K562 (cell line): Measurements from ENCODE around the gene ZBTB25. TPM values are rescaled to one million over a fixed set of nuclear protein-coding genes. Genes with fewer than 3 reads are reported as not detected.

Experiments
- ATAC-seq: fragments of 200-7000 bp; cut with Tn5 transposase; 3 replicates; pipeline ENCODE4 v1.9.1; 2020; ENCODE audit warnings: moderate library complexity
- BruUV-seq: library from RNA; stranded (reverse); fragments of 400-500 nt; replicated peaks from 2 replicates; lab custom pipeline; 2021; lab: Mats Ljungman, UMichigan
- CTCF ChIA-PET: fragments of 300-600 bp; formaldehyde crosslinking; extraction: SDS; loops from one replicate; lab custom pipeline; 2021; ENCODE audit warnings: low intra/inter-chr PET ratio; lab: Yijun Ruan, JAX
- POLR2A ChIA-PET: fragments of 300-600, 350-650 bp; sonication (Branson Sonifier 250); formaldehyde crosslinking; extraction: SDS; loops from one replicate; lab custom pipeline; 2021; ENCODE audit warnings: antibody characterized with exemption, inconsistent platforms; lab: Yijun Ruan, JAX
- DNase-seq, 4 experiments: peaks; one replicate each; pipeline versions ENCODE4 v3.0.0 to v3.0.0-alpha.2; 2011 to 2018; ENCODE audit warnings: low spot score in 3 of 4, mixed read lengths in 3 of 4; ENCODE audit errors: extremely low read depth in 1 of 4
- FAIRE-seq: peaks from 2 replicates; lab custom pipeline; 2011; peaks lifted over from hg19 to GRCh38; lab: Jason Lieb, UNC
- H2AFZ ChIP-seq: 2 replicates; pipeline ENCODE4 v1.6.0; 2011; ENCODE audit warnings: low read depth, low read length, control low read depth, inconsistent platforms
- H3K27ac ChIP-seq: fragments of 200-600 bp; 3 replicates; pipeline ENCODE4 v1.8.0; 2011; ENCODE audit warnings: low read depth, mild to moderate bottlenecking, control low read depth, inconsistent platforms, low read length, moderate library complexity, mixed read lengths; ENCODE audit errors: extremely low read depth
- H3K27me3 ChIP-seq, 2 experiments: fragments of 300-600 bp in 1 of 2; 2 replicates in 1 of 2; 3 replicates in 1 of 2; pipeline versions ENCODE4 v1.6.0 to v1.8.0; 2011; ENCODE audit warnings: inconsistent platforms in 2 of 2, low read length in 2 of 2, mild to moderate bottlenecking in 1 of 2, mixed read lengths in 1 of 2, moderate library complexity in 1 of 2; ENCODE audit not compliant: control insufficient read depth in 2 of 2, insufficient read depth in 2 of 2
- H3K36me3 ChIP-seq: fragments of 300-600 bp; 3 replicates; pipeline ENCODE4 v1.8.0; 2011; ENCODE audit warnings: mild to moderate bottlenecking, low read length, inconsistent platforms; ENCODE audit not compliant: control insufficient read depth, insufficient read depth
- H3K4me1 ChIP-seq, 2 experiments: fragments of 200-600 bp in 1 of 2; replicated peaks in 1 of 2; 2 replicates in 1 of 2; 3 replicates in 1 of 2; pipeline versions ENCODE4 v1.5.1 to v1.8.0; 2011; ENCODE audit warnings: inconsistent platforms in 2 of 2, low read length in 2 of 2, mild to moderate bottlenecking in 1 of 2, mixed read lengths in 1 of 2, moderate library complexity in 1 of 2; ENCODE audit not compliant: control insufficient read depth in 2 of 2, insufficient read depth in 2 of 2
- H3K4me2 ChIP-seq: 2 replicates; pipeline ENCODE4 v1.6.1; 2011; ENCODE audit warnings: low read length, control low read depth, inconsistent platforms, mixed read lengths; ENCODE audit not compliant: insufficient read depth
- H3K4me3 ChIP-seq: fragments of 200-600 bp; sonication (generic), shearing (Covaris generic); 2 replicates; pipeline ENCODE4 v1.5.1; 2016; ENCODE audit warnings: control low read depth, inconsistent platforms
- H3K79me2 ChIP-seq: fragments of 200-600 bp; 3 replicates; pipeline ENCODE4 v1.8.0; 2011; ENCODE audit warnings: low read length, inconsistent platforms; ENCODE audit not compliant: control insufficient read depth, insufficient read depth
- H3K9ac ChIP-seq, 2 experiments: 2 replicates each; pipeline versions ENCODE4 v1.6.0 to v1.6.1; 2011; ENCODE audit warnings: low read depth in 2 of 2, low read length in 2 of 2, control low read depth in 1 of 2, inconsistent platforms in 1 of 2, mild to moderate bottlenecking in 1 of 2, mixed read lengths in 1 of 2; ENCODE audit not compliant: insufficient read depth in 1 of 2
- H3K9me1 ChIP-seq: one replicate; pipeline ENCODE4 v1.6.0; 2011; ENCODE audit warnings: inconsistent platforms, mild to moderate bottlenecking, low read length, moderate library complexity; ENCODE audit not compliant: control insufficient read depth, insufficient read depth
- H3K9me3 ChIP-seq: replicated peaks from 2 replicates; pipeline ENCODE4 v1.5.1; 2011; ENCODE audit warnings: low read depth, low read length, inconsistent platforms; ENCODE audit not compliant: control insufficient read depth, insufficient read depth
- H4K20me1 ChIP-seq: replicated peaks from 2 replicates; pipeline ENCODE4 v1.6.1; 2011; ENCODE audit warnings: low read length, inconsistent platforms, mixed read lengths; ENCODE audit not compliant: control insufficient read depth, insufficient read depth
- ADNP ChIP-seq: fragments of 200-800 bp; sonication (Bioruptor generic); IDR thresholded peaks from 2 replicates; pipeline ENCODE4 v1.6.1; 2016; ENCODE audit warnings: missing genetic modification characterization, missing compliant biosample characterization
- CEBPB ChIP-seq: fragments of 450-650 bp; IDR thresholded peaks from 2 replicates; pipeline ENCODE4 v1.6.1; 2016; ENCODE audit warnings: missing genetic modification characterization, missing compliant biosample characterization
- CEBPG ChIP-seq, 3 experiments: fragments of 200-800 bp in 1 of 3; sonication (Bioruptor generic) in 1 of 3; sonication (generic) in 1 of 3; formaldehyde crosslinking in 1 of 3; IDR thresholded peaks in 2 of 3; conservative IDR thresholded peaks in 1 of 3; 2 replicates each; pipeline versions ENCODE4 v1.6.1 to v1.8.0; 2016 to 2022; ENCODE audit warnings: missing compliant biosample characterization in 2 of 3, missing genetic modification characterization in 2 of 3, mild to moderate bottlenecking in 1 of 3, missing genetic modification reagents in 1 of 3
- CTBP1 ChIP-seq: fragments of 450-650 bp; IDR thresholded peaks from 2 replicates; pipeline ENCODE4 v1.6.1; 2016; ENCODE audit warnings: borderline replicate concordance
- HNRNPK ChIP-seq: fragments of 200-400 bp; formaldehyde crosslinking; IDR thresholded peaks from one replicate; pipeline ENCODE4 v1.6.1; 2018; ENCODE audit warnings: mild to moderate bottlenecking, low read depth, low read length; ENCODE audit not compliant: poor library complexity, severe bottlenecking
- KAT7 ChIP-seq: sonication (generic); formaldehyde crosslinking; IDR thresholded peaks from 2 replicates; pipeline ENCODE4 v1.8.0; 2022; ENCODE audit warnings: missing genetic modification reagents, mild to moderate bottlenecking, borderline replicate concordance
- KDM1A ChIP-seq, 2 experiments: fragments of 450-650 bp; IDR thresholded peaks; 2 replicates each; pipeline ENCODE4 v1.6.1; 2016; ENCODE audit warnings: mild to moderate bottlenecking in 2 of 2
- KDM5B ChIP-seq: fragments of 200-600 bp; sonication (generic); IDR thresholded peaks from 2 replicates; pipeline ENCODE4 v1.6.1; 2012; ENCODE audit warnings: low read depth, mild to moderate bottlenecking, moderate library complexity, low read length, control low read depth, inconsistent platforms; ENCODE audit not compliant: insufficient replicate concordance
- RBM15 ChIP-seq: fragments of 200-400 bp; formaldehyde crosslinking; IDR thresholded peaks from 2 replicates; pipeline ENCODE4 v1.6.1; 2018; ENCODE audit warnings: mild to moderate bottlenecking, low read length, moderate library complexity; ENCODE audit not compliant: insufficient read depth
- RBM22 ChIP-seq: fragments of 200-400 bp; formaldehyde crosslinking; IDR thresholded peaks from 2 replicates; pipeline ENCODE4 v1.6.1; 2018; ENCODE audit warnings: low read length, low read depth; ENCODE audit not compliant: poor library complexity, severe bottlenecking
- ZNF217 ChIP-seq: sonication (generic); formaldehyde crosslinking; IDR thresholded peaks from 2 replicates; pipeline ENCODE4 v1.8.0; 2022; ENCODE audit warnings: mild to moderate bottlenecking, missing genetic modification reagents
- WGBS: fragments of 100-300 bp; shearing (Covaris generic); methylation state at CpG from one replicate; pipeline ENCODE4 v1.1.6; 2016; ENCODE audit warnings: low coverage, mixed read lengths; ENCODE audit not compliant: insufficient coverage; ENCODE audit errors: missing lambda C conversion rate; 5-methylcytosine and 5-hydroxymethylcytosine counted together
- in situ Hi-C: fragments of 300-500 bp; cut with MboI; formaldehyde crosslinking; loops from 4 replicates; pipeline ENCODE4 v1.15.0; 2018; ENCODE audit warnings: inconsistent platforms, mixed read lengths
- intact Hi-C: fragments of 100-400 bp; cut with micrococcal nuclease; formaldehyde crosslinking; loops from 2 replicates; pipeline ENCODE4 v1.14.2; 2022
- polyA plus RNA-seq, 8 experiments: library from polyadenylated mRNA; depleted of rRNA in 4 of 8; stranded (reverse) in 5 of 8; unstranded in 3 of 8; fragments of >200 nt; fragmentation: Nextera tagmentation in 2 of 8; fragmentation: Illumina TruSeq in 1 of 8; extraction: Ambion mirVana in 2 of 8; extraction: Trizol in 1 of 8; gene quantifications; 2 replicates each; pipeline versions ENCODE4 v1.2.1 to v1.2.3, GENCODE V29; 2011 to 2014; ENCODE audit warnings: inconsistent platforms in 1 of 8, missing spikeins in 1 of 8
- total RNA-seq, 7 experiments: library from RNA; depleted of rRNA in 6 of 7; stranded (reverse); fragments of >200 nt in 6 of 7; fragmentation: Illumina TruSeq in 2 of 7; extraction: Trizol in 2 of 7; gene quantifications; 2 replicates each; pipeline versions ENCODE4 v1.2.1 to v1.2.3, GENCODE V29; 2011 to 2021; ENCODE audit warnings: low replicate concordance in 1 of 7
- TF ChIP-seq, protein P1 (sequence below): fragments of 250-450 bp; sonication (Bioruptor Pico); IDR thresholded peaks from 2 replicates; pipeline ENCODE4 v1.4.0; 2020
- TF ChIP-seq, protein P2 (sequence below), 2 experiments: fragments of 450-650 bp in 1 of 2; sonication (generic) in 1 of 2; formaldehyde crosslinking in 1 of 2; IDR thresholded peaks in 1 of 2; conservative IDR thresholded peaks in 1 of 2; 2 replicates each; pipeline versions ENCODE4 v1.6.1 to v1.8.1; 2016 to 2023; ENCODE audit warnings: mild to moderate bottlenecking in 2 of 2, moderate library complexity in 2 of 2, inconsistent platforms in 1 of 2, missing genetic modification reagents in 1 of 2

The ZBTB25 gene
- total and polyA plus RNA-seq, 9 of the 15 experiments (the other 6 are each of a cell fraction or from before 2014, with no cell fraction given) = 0.61 to 3.9 (median 2.3) TPM

DNA sequence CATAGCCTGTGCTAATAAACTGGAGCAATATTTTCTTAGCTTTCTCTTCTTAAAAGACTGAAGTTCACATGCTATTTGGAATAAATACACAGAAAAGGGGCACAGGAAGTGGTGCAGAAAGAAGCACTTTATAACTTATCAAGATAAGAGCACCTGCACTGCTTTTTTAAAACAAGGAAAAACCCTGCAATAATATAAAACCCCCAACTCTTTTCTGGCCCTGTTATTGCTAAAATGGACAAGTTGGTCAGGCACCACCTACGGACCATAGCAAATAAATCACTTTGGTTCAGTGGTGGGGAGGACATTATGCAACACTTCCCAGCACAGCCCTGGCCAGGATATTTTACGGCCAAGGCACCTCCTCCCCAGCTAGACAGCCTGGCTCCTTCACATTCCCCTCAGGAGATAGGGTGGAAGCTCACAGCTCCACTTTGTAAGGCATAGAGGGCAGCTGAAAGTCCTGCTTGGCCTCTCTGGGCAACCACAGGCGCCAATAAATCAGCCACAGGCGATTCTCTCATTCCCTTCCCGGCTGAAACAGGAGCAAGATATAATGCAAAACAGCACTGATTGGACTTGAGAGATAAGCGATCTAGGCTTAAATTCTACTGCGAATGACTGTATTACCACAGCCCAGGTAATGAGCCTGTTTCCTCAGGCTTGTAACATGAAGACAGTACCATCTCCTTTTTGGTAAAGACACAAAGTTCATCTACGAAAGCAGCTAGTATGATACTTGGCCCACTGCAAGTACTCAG lies 2.0 kb downstream of the ZBTB25 start:
- intact Hi-C loops = no loop called here
- no peaks in the 10 kb centered on the region for H3K27me3 ChIP-seq
- ChIA-PET POLR2A (interaction anchor here (1.0 kb wide), 1 partner anchor 135 kb away, joined by 4 read pairs; no protein-coding TSS in a partner anchor), CTCF (no interaction called here)
- no peaks in the 10 kb centered on the region; the same call in 2 of the 3 replicates for H3K36me3 ChIP-seq
- no peak for ATAC-seq
- H4K20me1 ChIP-seq = no peaks in the 10 kb centered on the region
- peaks cover 20 to 25% of the 10 kb centered on the region in 2 experiments for H3K4me1 ChIP-seq
- H3K4me3 ChIP-seq = peak overlapping the region; percentile 8; the same call in 1 of the 2 replicates
- no peaks in the 10 kb centered on the region for H3K9me3 ChIP-seq
- H2AFZ ChIP-seq = no peak overlapping the region
- BruUV-seq = no TSS peak
- H3K4me2 ChIP-seq = peak overlapping the region; percentile 32
- 11% methylated on average over 8 of the region's 8 CpGs for WGBS
- no peaks in the 10 kb centered on the region for H3K9me1 ChIP-seq
- peaks cover 28% of the 10 kb centered on the region for H3K79me2 ChIP-seq
- peak in 1 of 4 experiments; percentile 34 for DNase-seq
- in situ Hi-C loops = no loop called here
- peak overlapping the region in 1 of 2 experiments; percentile 70; a peak in 1 of 4 replicates for H3K9ac ChIP-seq
- H3K27ac ChIP-seq = no peak overlapping the region
- peak; percentile 64 for FAIRE-seq
- no peak for TF ChIP-seq KAT7 (CRISPR knock-in tag)
- TF ChIP-seq, protein P1, sequence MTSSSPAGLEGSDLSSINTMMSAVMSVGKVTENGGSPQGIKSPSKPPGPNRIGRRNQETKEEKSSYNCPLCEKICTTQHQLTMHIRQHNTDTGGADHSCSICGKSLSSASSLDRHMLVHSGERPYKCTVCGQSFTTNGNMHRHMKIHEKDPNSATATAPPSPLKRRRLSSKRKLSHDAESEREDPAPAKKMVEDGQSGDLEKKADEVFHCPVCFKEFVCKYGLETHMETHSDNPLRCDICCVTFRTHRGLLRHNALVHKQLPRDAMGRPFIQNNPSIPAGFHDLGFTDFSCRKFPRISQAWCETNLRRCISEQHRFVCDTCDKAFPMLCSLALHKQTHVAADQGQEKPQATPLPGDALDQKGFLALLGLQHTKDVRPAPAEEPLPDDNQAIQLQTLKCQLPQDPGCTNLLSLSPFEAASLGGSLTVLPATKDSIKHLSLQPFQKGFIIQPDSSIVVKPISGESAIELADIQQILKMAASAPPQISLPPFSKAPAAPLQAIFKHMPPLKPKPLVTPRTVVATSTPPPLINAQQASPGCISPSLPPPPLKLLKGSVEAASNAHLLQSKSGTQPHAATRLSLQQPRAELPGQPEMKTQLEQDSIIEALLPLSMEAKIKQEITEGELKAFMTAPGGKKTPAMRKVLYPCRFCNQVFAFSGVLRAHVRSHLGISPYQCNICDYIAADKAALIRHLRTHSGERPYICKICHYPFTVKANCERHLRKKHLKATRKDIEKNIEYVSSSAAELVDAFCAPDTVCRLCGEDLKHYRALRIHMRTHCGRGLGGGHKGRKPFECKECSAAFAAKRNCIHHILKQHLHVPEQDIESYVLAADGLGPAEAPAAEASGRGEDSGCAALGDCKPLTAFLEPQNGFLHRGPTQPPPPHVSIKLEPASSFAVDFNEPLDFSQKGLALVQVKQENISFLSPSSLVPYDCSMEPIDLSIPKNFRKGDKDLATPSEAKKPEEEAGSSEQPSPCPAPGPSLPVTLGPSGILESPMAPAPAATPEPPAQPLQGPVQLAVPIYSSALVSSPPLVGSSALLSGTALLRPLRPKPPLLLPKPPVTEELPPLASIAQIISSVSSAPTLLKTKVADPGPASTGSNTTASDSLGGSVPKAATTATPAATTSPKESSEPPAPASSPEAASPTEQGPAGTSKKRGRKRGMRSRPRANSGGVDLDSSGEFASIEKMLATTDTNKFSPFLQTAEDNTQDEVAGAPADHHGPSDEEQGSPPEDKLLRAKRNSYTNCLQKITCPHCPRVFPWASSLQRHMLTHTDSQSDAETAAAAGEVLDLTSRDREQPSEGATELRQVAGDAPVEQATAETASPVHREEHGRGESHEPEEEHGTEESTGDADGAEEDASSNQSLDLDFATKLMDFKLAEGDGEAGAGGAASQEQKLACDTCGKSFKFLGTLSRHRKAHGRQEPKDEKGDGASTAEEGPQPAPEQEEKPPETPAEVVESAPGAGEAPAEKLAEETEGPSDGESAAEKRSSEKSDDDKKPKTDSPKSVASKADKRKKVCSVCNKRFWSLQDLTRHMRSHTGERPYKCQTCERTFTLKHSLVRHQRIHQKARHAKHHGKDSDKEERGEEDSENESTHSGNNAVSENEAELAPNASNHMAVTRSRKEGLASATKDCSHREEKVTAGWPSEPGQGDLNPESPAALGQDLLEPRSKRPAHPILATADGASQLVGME (CRISPR knock-in tag) = no peak
- peak; percentile 38; the same call in 1 of the 2 replicates for TF ChIP-seq CEBPG (CRISPR knock-in tag; IDR thresholded peaks at IDR 0.05)
- TF ChIP-seq CEBPG (tag; conservative IDR thresholded peaks at IDR 0.05 in 1 of 2, IDR thresholded peaks at IDR 0.05 in 1 of 2) = peak; percentile 67 to 68
- TF ChIP-seq, protein P2, sequence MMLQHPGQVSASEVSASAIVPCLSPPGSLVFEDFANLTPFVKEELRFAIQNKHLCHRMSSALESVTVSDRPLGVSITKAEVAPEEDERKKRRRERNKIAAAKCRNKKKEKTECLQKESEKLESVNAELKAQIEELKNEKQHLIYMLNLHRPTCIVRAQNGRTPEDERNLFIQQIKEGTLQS (IDR thresholded peaks at IDR 0.05) = 0 out of 2 replicates have a peak, but pooled peaks have one; percentile 15
- TF ChIP-seq, protein P2 (CRISPR knock-in tag; conservative IDR thresholded peaks at IDR 0.05) = no peak
- TF ChIP-seq CTBP1 = 0 out of 2 replicates have a peak, but pooled peaks have one; percentile 29
- TF ChIP-seq ZNF217 (CRISPR knock-in tag) = no peak
- no peak for TF ChIP-seq RBM15
- TF ChIP-seq KDM5B = no peak
- no peak for TF ChIP-seq ADNP (tag)
- no peak for TF ChIP-seq RBM22
- TF ChIP-seq KDM1A (IDR thresholded peaks at IDR 0.05) = peak; percentile 28 to 38; a peak in 1 of 4 replicates
- TF ChIP-seq CEBPB (tag) = peak; percentile 89
- no peak for TF ChIP-seq HNRNPK
